ENCODE data around the gene MOB2.

The MOB2 gene

DNA sequence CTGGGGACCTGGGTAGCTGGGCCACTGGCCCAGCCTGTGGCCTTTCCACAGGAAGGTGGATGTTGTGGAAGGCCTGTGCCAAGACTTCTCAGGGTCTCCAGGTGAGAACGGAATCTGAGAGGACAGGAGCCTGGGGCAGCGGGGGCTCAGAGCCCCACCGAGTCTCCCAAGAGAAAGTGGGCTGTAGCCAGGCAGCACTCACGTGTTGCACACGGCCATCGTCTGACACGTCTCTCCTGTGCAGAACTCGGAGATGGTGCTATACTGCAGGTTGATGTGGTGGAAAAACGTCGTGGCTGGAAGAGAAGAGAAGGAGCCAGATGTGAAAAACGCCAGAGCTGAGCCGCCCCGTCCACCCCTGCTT is 6.4 kb downstream of the MOB2 start:
- no peak for DNase-seq (ENCODE audit: low read depth)
- H3K4me3 ChIP-seq (ENCODE audit: low read length): no peak overlapping the region
- TF ChIP-seq, protein P1, sequence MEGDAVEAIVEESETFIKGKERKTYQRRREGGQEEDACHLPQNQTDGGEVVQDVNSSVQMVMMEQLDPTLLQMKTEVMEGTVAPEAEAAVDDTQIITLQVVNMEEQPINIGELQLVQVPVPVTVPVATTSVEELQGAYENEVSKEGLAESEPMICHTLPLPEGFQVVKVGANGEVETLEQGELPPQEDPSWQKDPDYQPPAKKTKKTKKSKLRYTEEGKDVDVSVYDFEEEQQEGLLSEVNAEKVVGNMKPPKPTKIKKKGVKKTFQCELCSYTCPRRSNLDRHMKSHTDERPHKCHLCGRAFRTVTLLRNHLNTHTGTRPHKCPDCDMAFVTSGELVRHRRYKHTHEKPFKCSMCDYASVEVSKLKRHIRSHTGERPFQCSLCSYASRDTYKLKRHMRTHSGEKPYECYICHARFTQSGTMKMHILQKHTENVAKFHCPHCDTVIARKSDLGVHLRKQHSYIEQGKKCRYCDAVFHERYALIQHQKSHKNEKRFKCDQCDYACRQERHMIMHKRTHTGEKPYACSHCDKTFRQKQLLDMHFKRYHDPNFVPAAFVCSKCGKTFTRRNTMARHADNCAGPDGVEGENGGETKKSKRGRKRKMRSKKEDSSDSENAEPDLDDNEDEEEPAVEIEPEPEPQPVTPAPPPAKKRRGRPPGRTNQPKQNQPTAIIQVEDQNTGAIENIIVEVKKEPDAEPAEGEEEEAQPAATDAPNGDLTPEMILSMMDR (conservative IDR thresholded peaks at IDR 0.05; ENCODE audit: low read depth, low read length): no peak

DNA sequence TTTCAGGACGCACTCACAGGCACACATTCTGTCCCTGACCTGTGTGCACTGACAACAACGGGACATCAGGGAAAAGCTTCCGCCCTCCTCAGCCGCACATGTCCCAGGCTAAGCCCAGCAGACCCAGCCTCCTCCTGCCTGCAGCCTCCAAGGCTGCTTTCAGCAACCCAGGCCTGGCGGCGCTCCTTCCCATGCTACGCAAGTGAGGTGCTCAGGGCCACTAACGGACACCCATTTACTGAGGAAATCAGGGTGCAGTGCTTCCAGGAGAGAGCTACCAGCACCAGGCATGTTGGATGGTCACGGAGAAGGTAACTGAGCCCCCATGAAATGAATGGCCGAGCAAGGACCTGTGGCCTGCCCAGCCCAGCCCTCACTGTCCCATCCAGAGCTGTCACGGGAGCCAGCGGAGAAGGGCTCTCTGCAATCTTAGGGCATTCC is 6.9 kb downstream of the MOB2 start:
- H3K4me3 ChIP-seq (ENCODE audit: low read length): no peak overlapping the region
- no peak for DNase-seq (ENCODE audit: low read depth)
- TF ChIP-seq, protein P1 (conservative IDR thresholded peaks at IDR 0.05; ENCODE audit: low read depth, low read length): no peak

DNA sequence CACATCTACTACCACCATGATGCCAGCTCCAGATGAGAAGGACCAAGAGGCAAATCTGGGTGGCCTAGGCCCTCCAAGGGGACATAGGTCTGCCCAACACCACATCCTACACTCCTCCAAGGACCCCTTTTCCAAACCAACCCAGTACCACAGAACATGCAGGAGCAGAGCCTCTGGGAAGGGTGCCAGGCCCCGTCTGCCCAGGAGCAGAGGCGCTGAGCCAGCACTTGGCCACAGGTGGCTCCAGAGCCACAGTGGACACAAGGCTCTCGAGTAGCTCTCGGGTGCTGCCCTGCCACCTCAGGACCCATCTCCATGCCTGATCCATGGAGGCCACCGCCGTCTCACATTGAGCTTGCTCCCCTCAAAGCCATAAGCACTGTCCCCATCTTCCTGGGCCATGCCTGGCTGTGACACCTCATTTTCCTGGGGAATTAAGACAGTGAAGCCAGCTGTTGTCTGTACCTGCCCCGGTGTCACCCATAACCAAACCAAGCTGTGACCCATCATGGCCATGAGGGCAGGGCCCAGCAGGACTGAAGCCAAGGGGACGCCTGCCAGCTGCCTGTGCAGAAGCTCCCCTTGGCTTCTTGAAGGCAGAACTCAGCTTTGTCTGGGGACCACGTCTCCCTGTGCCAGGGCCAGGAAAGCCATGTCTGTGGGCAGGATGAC is 7.4 kb downstream of the MOB2 start:
- DNase-seq (ENCODE audit: low read depth): no peak
- no peak overlapping the region for H3K4me3 ChIP-seq (ENCODE audit: low read length)
- TF ChIP-seq, protein P1 (conservative IDR thresholded peaks at IDR 0.05; ENCODE audit: low read depth, low read length): no peak

DNA sequence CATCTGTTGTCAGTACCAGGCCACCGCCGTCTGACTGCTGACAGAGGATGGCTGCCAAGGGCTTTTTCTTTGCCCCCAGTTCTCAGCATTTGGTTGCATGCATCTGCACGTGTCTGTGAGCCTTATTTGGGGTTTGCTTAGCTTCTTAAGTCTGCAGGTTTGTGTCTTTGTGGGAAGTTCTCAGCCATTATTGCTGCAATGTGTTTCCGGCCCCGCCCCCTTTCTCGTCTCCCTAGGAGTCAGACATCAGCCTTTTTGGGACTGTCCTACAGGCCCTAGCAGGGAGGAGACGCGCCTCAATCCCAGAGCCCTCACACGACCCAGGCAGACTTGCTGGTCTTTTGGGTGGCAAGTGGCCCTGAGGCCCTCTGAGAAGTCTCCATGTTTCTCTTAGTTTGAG is 8.0 kb downstream of the MOB2 start:
- DNase-seq (ENCODE audit: low read depth): no peak
- H3K4me3 ChIP-seq (ENCODE audit: low read length): no peak overlapping the region
- TF ChIP-seq, protein P1 (conservative IDR thresholded peaks at IDR 0.05; ENCODE audit: low read depth, low read length): no peak

DNA sequence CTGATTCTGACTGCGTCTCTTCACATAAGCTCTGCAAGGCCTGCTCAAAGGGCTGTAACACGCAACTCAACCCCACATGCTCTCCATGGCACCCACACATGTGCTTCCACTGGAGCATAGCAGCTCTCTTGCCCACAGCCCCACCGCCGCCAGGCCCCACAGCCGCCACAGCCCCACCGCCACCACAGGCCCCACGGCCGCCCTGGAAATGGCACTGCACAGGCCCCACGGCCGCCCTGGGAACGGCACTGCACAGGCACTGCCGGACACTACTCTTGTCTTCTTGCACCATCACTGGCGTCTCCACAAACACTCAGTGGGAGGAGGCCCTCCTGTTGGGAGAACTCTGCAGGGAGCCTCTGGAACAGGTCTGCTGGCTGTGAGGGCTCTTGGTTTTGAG is 8.6 kb downstream of the MOB2 start:
- DNase-seq (ENCODE audit: low read depth): no peak
- H3K4me3 ChIP-seq (ENCODE audit: low read length): no peak overlapping the region
- TF ChIP-seq, protein P1 (conservative IDR thresholded peaks at IDR 0.05; ENCODE audit: low read depth, low read length): no peak

DNA sequence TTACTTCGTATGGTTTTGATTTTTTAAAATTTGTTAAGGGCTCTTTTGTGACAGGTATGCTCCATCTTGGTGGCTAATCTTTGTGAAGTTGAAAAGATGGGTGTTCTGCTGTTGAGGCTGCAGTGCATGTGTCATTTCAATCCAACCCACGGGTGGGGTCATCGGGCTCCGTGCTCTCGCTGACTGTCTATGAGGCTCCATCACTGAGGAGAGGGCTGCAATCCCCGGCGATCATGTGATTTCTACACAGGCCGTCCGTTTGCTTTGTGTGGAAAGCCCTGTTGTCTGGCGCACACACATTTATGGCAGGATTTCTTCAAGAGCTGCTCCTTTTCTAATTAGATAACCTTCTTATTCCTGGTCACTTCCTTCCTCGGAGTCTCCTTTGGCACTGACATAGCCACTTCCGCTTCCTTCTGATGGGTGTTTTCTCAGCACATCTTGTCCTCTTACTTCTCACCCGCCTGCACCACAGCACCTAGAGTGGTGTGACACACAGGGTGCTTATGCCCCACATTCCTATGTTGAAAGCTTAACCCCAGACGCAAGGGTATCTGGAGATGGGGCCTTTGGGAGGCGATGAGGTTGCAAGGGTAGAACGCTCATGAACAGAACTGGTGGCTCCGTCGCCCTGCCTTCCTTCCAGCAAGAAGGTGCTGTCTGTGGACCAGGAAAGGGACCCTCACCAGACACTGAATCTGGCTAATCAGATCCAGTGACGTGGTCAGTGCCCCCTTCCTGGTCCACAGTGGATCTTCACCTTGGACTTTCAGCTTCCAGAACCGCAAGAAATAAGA is 9.4 kb downstream of the MOB2 start:
- DNase-seq (ENCODE audit: low read depth): no peak
- TF ChIP-seq, protein P1 (conservative IDR thresholded peaks at IDR 0.05; ENCODE audit: low read depth, low read length): no peak
- H3K4me3 ChIP-seq (ENCODE audit: low read length): no peak overlapping the region

DNA sequence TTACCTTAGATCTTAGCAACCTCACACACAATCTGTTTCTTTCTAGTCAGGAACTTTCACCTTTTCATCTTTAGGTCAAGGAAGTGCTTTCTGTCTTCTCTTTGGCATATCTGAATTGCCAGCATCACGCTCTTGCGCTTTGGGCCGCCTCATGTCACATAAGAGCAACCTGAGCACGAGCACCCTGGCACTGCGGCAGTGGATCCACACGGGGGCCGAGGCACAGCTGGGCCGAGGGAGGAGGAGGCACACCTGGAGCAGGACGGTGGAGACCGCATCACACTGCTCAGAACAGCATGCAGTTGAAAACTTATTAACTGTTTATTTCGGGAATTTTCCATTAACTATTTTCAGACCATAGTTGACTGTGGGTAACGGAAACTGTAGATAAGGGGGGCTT is 10.7 kb downstream of the MOB2 start:
- DNase-seq (ENCODE audit: low read depth): no peak
- no peak overlapping the region for H3K4me3 ChIP-seq (ENCODE audit: low read length)
- TF ChIP-seq, protein P1 (conservative IDR thresholded peaks at IDR 0.05; ENCODE audit: low read depth, low read length): no peak
